GM21825 (cell line): ENCODE measurements around the gene LCP1.
A peak's percentile ranks its signal among the peaks of the same experiment; 100 is the strongest.

Experiments
- ATAC-seq: cut with Tn5 transposase; IDR thresholded peaks from one replicate; pipeline ENCODE4 v1.9.1; 2021; ENCODE audit warnings: mild to moderate bottlenecking, moderate library complexity; ENCODE audit not compliant: unreplicated experiment

The LCP1 gene

GRCh38 chr13:46131705-46132104, 50.3 kb downstream of the LCP1 start:
- no peak for ATAC-seq

- no peak for ATAC-seq
Observed at GRCh38 chr13:46129955-46130618, 51.9 kb downstream of the LCP1 start.

GRCh38 chr13:46129124-46129523, 52.9 kb downstream of the LCP1 start:
- no peak for ATAC-seq

DNA sequence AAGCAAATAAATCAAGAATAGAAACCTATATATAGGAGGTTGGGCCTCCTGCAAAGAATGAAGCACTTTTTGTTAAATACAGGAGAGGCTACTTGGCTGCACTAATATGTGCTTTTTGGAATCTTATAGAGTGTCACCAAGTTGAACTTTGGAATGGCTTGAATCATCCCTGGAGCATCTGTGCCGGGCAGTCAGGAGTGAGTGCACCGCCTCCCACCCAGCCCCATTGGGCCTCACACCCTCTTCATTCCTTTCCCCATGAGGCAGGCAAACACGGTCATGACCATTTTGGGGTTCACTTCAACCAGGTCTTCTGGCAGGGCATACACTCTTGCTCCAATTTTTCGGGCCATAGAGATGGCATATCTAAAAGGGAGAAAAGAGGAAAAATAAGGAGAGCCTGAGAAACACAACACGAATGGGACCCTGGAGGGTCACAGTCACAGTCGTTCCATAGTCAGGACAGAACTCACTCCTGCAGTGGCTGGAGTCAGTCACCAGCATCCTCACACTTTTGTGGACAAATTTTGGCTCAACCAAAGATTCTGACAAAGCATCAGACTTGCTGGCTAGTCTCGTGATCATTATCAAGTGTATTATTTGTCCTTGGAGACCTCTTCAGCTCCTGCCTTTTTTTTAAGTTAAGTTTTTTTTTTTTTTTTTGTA, 54.5 kb downstream of the LCP1 start:
- no peak for ATAC-seq

DNA sequence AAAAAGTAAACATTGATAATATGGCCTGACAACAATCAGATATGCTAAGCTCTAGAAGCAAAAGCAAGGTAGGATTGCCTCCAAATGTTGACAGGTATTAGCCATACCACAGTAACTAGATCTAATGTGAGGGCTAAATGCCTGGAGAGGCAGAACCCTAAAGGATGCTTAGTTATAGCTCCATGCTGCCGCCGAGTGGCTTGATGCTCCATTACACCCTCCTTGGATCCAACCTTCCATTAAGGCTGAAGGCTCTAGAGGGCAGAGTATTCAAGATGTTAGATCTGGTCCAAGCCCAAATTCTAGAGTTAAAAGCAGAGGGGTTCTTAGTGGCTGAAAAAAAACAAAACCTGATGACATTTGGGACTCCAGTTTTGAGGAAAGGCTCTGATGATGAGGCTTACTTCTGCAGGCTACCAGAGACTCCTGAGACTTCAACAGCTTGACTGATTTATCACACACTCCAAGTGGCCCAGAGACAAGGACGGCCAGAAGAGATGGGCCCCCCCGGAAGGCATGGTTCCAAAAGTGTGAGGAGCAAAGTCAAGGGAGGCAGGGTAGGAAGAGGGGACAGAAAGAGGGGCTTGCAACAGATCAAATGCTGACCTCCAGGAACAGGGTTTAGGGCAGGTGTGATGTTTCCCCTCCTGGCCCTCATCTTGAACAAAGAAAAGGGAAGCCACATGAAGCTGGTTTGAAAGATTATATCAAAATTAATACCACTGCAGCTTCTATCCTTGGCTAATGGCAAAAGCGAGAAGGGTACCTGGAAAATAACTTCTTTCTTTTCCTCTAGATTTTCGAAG, 55.2 kb downstream of the LCP1 start:
- ATAC-seq = peak; percentile 75

DNA sequence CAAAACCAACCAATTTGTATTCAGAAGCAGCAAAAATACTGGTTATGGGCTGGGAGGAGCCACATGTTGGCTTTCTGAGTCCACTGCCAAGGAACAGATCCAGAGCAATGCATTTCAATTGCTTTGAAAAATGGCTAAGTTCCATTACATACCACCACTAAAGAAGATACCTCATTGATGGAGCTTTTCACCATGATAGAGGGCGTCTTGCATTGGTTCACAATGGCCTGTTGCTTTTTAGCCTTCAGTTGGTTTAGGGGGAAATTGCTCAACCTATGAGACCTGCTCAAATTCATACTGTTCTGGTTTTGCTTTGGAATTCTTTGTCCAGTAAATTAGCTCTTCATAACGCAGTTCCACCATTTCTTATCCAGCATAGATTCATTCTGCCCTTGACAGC, 55.9 kb downstream of the LCP1 start:
- no peak for ATAC-seq

DNA sequence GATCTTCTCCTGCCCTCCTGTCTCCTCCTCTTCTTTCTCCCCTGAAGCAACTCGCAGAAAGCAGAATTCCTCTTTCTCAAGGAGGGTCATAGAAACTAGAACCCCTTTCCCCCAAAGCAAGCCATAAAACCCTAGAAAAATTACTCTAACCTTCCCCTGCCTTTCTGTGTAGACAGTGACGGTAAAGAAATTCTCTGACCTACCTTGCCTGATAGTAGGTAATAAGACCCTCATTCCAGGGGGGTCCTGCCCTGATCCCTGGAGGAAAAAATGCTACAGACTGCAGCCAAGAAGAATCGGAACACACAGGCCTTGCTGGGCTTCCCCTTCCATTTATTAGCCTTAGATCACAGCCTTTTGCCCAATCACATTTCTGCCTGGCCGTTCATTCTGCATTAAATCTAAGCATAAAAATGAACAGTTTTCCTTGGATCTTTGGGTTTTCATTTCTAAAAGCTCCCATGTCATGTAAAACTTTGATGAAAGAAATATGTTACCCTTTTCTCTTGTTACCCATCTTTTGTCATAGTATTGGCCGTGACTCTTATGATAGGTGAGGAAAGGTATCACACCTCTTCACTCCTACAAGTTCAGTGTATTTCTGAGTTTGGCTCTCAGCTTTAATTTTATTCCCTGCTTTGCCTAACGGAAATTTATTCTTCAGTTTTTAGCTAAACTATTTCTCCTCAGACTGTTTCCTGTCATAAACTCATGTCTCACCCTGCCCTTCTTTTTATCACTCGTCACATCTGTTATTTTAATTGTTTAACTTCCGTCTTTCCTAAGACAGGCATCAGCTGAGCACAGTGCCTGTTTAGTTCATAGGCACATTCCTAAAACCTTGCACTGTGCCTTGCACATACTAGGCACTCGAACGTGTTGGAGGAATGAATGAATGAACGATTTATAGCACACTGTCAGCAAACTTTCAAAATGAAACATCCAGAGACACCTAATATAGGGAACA, 56.7 kb downstream of the LCP1 start:
- no peak for ATAC-seq

DNA sequence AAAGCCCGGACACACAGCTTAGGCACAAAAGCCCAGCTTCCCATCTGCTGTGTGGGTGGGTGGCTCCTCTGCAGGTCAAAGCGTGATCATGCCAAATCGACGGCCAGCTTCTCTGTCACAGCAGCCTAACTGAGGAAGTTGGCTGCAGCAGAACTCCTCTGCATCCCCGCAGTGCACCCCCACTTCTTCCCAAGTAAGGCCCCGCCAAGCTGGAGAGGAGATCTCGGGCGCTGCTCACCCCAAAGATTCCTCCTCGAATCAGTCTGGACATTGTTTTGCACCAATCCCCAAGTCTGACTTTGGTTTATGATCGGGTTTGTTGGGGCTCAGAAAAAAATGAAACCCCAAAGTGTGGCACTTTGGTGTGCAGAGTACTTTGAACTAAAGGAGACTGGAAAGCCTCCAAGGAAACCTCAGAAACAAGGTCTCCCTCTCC, 57.4 kb downstream of the LCP1 start:
- no peak for ATAC-seq

DNA sequence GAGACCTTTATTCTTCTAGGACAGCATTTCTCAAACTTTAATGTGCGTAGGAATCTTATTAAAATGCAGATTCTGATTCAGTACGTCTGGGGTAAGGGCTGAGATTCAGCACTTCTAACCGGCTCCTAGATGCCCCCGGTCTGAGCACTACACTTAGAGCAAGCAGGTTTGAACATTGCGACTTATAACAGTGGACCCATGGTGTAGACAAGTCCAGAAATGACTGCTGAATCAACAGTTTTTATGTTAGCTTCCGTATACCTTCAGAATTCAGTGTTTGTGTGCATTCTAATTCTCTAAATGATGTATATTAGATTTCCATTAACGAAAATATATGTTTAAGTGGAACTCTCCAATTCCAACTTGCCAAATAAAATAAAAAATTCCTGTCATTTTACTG, 59.7 kb downstream of the LCP1 start:
- no peak for ATAC-seq

- ATAC-seq = no peak
Observed at GRCh38 chr13:46121597-46122163, 60.3 kb downstream of the LCP1 start.

- no peak for ATAC-seq
Observed at GRCh38 chr13:46121033-46121432, 60.9 kb downstream of the LCP1 start.

- ATAC-seq = no peak
Observed at GRCh38 chr13:46119883-46120614, 61.9 kb downstream of the LCP1 start.

- no peak for ATAC-seq
Observed at GRCh38 chr13:46116653-46117502, 65.1 kb downstream of the LCP1 start.

GRCh38 chr13:46114613-46115012, 67.4 kb downstream of the LCP1 start:
- ATAC-seq = no peak

DNA sequence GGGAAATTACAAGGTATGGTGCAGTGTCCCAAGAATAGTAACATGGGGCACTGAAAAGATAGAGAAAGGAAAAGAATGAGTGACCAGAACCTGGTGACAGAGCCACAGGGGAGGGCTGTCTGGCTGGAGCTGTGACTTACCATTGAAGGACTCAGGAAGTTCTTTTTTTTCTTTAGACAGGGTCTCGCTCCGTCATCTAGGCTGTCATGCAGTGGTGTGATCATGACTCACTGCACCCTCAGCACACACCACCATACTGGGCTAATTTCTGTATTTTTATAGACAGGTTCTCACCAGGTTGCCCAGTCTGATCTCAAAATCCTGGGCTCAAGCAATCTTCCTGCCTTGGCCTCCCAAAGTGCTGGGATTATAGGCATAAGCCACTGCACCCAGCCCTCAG, 68.4 kb downstream of the LCP1 start:
- ATAC-seq = no peak

DNA sequence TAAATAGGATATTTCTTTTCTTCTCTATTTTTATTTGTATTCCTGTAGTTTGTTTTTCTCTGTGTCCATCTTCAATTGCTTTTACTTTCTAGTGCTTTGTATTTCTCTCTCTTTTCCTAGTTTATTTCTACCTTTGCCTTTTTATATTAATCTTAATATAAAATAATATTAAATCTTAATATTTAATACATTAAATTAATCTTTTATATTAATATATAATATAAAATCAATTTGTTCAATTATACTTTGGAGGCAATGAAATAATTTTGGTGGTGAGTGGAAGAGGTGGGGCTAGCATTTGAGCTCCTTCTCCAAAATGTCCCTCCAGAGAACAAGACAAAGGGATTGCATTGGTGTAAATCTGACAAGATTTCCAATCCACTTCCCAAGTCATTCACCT, 70.8 kb downstream of the LCP1 start:
- ATAC-seq = no peak

- no peak for ATAC-seq
Observed at GRCh38 chr13:46109451-46109850, 72.5 kb downstream of the LCP1 start.

DNA sequence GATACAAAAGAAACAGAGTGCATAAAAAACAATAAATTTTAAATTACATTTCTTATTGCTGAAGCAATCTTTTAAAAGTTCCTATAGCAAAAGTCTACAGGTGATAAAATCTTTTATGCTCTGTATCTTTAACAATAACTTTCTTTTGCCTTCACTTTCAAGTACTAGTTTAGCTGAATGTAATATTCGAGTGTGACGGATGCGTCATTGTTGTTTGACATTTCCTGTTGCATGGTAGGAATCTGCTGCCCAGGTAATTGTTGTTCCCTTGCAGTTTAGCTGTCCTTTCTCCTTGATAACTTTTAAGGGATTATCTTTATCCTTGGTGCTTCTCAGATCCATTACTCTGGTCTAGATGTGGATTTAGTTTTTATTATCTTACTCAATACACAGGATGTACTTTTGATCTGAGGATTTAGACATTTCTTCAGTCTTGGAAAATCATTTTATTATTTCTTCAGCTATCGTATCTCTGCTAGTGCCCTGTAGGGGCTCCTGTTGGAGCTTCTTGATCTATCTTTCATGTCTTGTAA, 75.1 kb downstream of the LCP1 start:
- no peak for ATAC-seq

GRCh38 chr13:46104868-46105267, 77.1 kb downstream of the LCP1 start, which contains the start of gene CPB2:
CPB2 (minus strand) TSS chr13:46105033; CDS start chr13:46105009, 24 bp downstream.
- no peak for ATAC-seq
